ENCODE results near the gene HLX. TPM values are rescaled to one million over a fixed set of nuclear protein-coding genes. Genes with fewer than 3 reads are reported as not detected.

HLX gene, protein sequence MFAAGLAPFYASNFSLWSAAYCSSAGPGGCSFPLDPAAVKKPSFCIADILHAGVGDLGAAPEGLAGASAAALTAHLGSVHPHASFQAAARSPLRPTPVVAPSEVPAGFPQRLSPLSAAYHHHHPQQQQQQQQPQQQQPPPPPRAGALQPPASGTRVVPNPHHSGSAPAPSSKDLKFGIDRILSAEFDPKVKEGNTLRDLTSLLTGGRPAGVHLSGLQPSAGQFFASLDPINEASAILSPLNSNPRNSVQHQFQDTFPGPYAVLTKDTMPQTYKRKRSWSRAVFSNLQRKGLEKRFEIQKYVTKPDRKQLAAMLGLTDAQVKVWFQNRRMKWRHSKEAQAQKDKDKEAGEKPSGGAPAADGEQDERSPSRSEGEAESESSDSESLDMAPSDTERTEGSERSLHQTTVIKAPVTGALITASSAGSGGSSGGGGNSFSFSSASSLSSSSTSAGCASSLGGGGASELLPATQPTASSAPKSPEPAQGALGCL
- polyA plus RNA-seq (2012; rRNA removed) = 8.6 and 21.4 TPM in 2 replicates
- 11.7 TPM in 2 replicates for polyA plus RNA-seq (2012; cell fraction: cytosol; rRNA removed)
- 17.6 and 19.7 TPM in 2 replicates for polyA plus RNA-seq (2012; cell fraction: nucleus; rRNA removed)

DNA sequence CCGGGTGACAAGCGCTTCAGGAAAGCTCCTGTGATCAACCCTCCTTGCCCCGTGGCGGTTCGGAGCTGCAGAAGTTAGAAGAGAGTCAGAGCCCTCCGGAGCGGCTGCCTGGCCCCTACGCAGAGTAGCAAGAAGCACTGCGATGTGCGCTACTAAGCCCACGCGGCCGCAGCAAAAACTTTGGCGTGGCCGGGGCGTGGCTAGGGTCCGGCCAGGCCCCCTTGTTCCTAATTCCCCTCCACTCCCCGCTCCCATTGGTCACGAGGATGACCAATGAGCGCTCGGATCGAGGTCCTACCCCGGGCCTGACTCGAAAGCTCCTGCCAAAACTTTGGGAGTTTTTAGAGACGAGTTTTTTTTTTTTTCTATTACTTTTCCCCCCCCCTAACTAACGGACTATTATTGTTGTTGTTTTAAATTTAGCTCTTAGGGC, at the start of gene HLX:
Gene HLX (plus strand): TSS at position 368 of the 433 bp plus-strand sequence. CDS start 415 bp downstream, outside the sequence.
- Histone ChIP-seq H3K4me1 (ENCODE audit: control insufficient read depth in 1 of 2, insufficient read depth in 2 of 2, low read depth in 1 of 2, low read length in 1 of 2) (peaks cover 0 to 27% of the 10 kb centered on the region in 2 experiments; a peak in 2 of 4 replicates), H3K27me3 (ENCODE audit: insufficient read depth) (no peaks in the 10 kb centered on the region), H3K36me3 (replicated peaks in 1 of 2; ENCODE audit: control insufficient read depth in 1 of 2, insufficient read depth in 2 of 2, low read length in 1 of 2) (peaks cover 7 to 23% of the 10 kb centered on the region in 2 experiments), H3K79me2 (ENCODE audit: insufficient read depth) (peaks cover 21% of the 10 kb centered on the region), H4K20me1 (ENCODE audit: insufficient read depth) (no peaks in the 10 kb centered on the region), H3K9ac (peak within 1 kb of the TSS; percentile 90), H3K4me3 (ENCODE audit: low read depth in 2 of 2, low read length in 1 of 2) (peak within 1 kb of the TSS; percentile 83 to 92), H3K9me3 (no peaks in the 10 kb centered on the region), H3K27ac (ENCODE audit: low read depth in 2 of 2, low read length in 1 of 2) (peak within 1 kb of the TSS; percentile 75 to 81), H3F3A (replicated peaks; ENCODE audit: insufficient read depth) (no peaks in the 10 kb centered on the region), H3K4me2 (peak within 1 kb of the TSS; percentile 97), H3K9me2 (no peaks in the 10 kb centered on the region), H2AFZ (ENCODE audit: low read depth) (peak within 1 kb of the TSS; percentile 95)
- no peak for TF ChIP-seq FOXJ3 (CRISPR knock-in tag; IDR thresholded peaks at IDR 0.05)
- peak; percentile 84 for TF ChIP-seq MXI1 (IDR thresholded peaks at IDR 0.05; ENCODE audit: low read depth, low read length)
- peak; percentile 47; the same call in 1 of the 2 replicates for TF ChIP-seq TAF1 (IDR thresholded peaks at IDR 0.05; ENCODE audit: borderline replicate concordance, low read depth, low read length)
- no peak for TF ChIP-seq EP300 (IDR thresholded peaks at IDR 0.05; ENCODE audit: borderline replicate concordance in 1 of 2, low read depth in 1 of 2, low read length in 1 of 2)
- TF ChIP-seq, protein P1, sequence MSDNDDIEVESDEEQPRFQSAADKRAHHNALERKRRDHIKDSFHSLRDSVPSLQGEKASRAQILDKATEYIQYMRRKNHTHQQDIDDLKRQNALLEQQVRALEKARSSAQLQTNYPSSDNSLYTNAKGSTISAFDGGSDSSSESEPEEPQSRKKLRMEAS (IDR thresholded peaks at IDR 0.05; ENCODE audit: low read depth) = peak; percentile 83
- peak; percentile 35; the same call in 1 of the 2 replicates for TF ChIP-seq POLR2AphosphoS5 (IDR thresholded peaks at IDR 0.05; ENCODE audit: low read depth, low read length)
- TF ChIP-seq TEAD4 (IDR thresholded peaks at IDR 0.05; ENCODE audit: borderline replicate concordance, insufficient read depth) = no peak
- TF ChIP-seq GABPA (IDR thresholded peaks at IDR 0.05; ENCODE audit: low read depth) = no peak
- ChIA-PET CTCF (interaction anchor here (0.9 to 7.0 kb wide), 2 partner anchors 325 to 557 kb away, joined by 3 to 88 read pairs; no protein-coding TSS in a partner anchor), POLR2A (no interaction called here)
- DNase-seq = peak; percentile 97
- 1% methylated on average over 21 of the region's 26 CpGs for WGBS (ENCODE audit: low lambda C conversion rate)

DNA sequence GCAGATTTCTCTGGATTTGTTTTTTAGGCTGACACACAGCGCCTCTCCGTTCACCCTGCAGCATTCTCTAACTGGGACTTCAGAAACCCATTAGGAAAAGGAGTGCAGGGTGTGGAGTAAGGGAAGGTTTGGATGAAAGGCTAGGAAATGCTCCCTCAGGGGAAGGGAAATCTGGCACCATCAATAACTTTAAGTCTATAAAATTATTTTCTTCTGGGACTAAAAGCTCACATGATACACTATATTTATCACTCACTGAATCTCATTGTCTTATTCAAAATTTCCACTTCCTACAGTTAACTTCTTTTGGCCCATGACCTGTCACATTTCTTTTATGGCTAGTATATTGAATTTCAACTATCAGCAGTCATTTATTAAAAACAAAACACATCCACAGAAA, 45.8 kb upstream of the HLX start:
- no peak overlapping the region for H3K4me3 ChIP-seq (ENCODE audit: low read depth in 2 of 2, low read length in 1 of 2)
- H3K9me2 ChIP-seq = no peaks in the 10 kb centered on the region
- no peak for DNase-seq
- no peak overlapping the region for H2AFZ ChIP-seq (ENCODE audit: low read depth)
- no peaks in the 10 kb centered on the region for H3K36me3 ChIP-seq (replicated peaks in 1 of 2; ENCODE audit: control insufficient read depth in 1 of 2, insufficient read depth in 2 of 2, low read length in 1 of 2)
- H3K9ac ChIP-seq = no peak overlapping the region
- ChIA-PET CTCF (interaction anchor here (1.0 to 2.2 kb wide), 4 partner anchors 12 to 42 kb away, joined by 3 to 6 read pairs (median 3); no protein-coding TSS in a partner anchor), POLR2A (interaction anchor here (0.8 kb wide), 1 partner anchor 13 kb away, joined by 3 read pairs; no protein-coding TSS in a partner anchor)
- H3K4me1 ChIP-seq (ENCODE audit: control insufficient read depth in 1 of 2, insufficient read depth in 2 of 2, low read depth in 1 of 2, low read length in 1 of 2) = peaks cover 0 to 8% of the 10 kb centered on the region in 2 experiments; a peak in 2 of 4 replicates
- no peaks in the 10 kb centered on the region for H3K27me3 ChIP-seq (ENCODE audit: insufficient read depth)
- no peaks in the 10 kb centered on the region for H3K79me2 ChIP-seq (ENCODE audit: insufficient read depth)
- no peaks in the 10 kb centered on the region for H3K9me3 ChIP-seq
- peak overlapping the region in 1 of 2 experiments; percentile 41; a peak in 2 of 4 replicates for H3K27ac ChIP-seq (ENCODE audit: low read depth in 2 of 2, low read length in 1 of 2)
- H3F3A ChIP-seq (replicated peaks; ENCODE audit: insufficient read depth) = no peaks in the 10 kb centered on the region
- no peak overlapping the region for H3K4me2 ChIP-seq
- WGBS (ENCODE audit: low lambda C conversion rate) = 65% methylated on average over 2 of the region's 2 CpGs
- no peaks in the 10 kb centered on the region for H4K20me1 ChIP-seq (ENCODE audit: insufficient read depth)
- no peak for TF ChIP-seq NRF1 (IDR thresholded peaks at IDR 0.05; ENCODE audit: low read depth, low read length)
- TF ChIP-seq JUND (IDR thresholded peaks at IDR 0.05) = no peak
- TF ChIP-seq, protein P2, sequence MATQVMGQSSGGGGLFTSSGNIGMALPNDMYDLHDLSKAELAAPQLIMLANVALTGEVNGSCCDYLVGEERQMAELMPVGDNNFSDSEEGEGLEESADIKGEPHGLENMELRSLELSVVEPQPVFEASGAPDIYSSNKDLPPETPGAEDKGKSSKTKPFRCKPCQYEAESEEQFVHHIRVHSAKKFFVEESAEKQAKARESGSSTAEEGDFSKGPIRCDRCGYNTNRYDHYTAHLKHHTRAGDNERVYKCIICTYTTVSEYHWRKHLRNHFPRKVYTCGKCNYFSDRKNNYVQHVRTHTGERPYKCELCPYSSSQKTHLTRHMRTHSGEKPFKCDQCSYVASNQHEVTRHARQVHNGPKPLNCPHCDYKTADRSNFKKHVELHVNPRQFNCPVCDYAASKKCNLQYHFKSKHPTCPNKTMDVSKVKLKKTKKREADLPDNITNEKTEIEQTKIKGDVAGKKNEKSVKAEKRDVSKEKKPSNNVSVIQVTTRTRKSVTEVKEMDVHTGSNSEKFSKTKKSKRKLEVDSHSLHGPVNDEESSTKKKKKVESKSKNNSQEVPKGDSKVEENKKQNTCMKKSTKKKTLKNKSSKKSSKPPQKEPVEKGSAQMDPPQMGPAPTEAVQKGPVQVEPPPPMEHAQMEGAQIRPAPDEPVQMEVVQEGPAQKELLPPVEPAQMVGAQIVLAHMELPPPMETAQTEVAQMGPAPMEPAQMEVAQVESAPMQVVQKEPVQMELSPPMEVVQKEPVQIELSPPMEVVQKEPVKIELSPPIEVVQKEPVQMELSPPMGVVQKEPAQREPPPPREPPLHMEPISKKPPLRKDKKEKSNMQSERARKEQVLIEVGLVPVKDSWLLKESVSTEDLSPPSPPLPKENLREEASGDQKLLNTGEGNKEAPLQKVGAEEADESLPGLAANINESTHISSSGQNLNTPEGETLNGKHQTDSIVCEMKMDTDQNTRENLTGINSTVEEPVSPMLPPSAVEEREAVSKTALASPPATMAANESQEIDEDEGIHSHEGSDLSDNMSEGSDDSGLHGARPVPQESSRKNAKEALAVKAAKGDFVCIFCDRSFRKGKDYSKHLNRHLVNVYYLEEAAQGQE (IDR thresholded peaks at IDR 0.05; ENCODE audit: low read depth, low read length) = no peak
- no peak for TF ChIP-seq FOXJ3 (CRISPR knock-in tag; IDR thresholded peaks at IDR 0.05)
- no peak for TF ChIP-seq SIN3A (IDR thresholded peaks at IDR 0.05; ENCODE audit: borderline replicate concordance, low read depth, low read length)
- TF ChIP-seq, protein P3, sequence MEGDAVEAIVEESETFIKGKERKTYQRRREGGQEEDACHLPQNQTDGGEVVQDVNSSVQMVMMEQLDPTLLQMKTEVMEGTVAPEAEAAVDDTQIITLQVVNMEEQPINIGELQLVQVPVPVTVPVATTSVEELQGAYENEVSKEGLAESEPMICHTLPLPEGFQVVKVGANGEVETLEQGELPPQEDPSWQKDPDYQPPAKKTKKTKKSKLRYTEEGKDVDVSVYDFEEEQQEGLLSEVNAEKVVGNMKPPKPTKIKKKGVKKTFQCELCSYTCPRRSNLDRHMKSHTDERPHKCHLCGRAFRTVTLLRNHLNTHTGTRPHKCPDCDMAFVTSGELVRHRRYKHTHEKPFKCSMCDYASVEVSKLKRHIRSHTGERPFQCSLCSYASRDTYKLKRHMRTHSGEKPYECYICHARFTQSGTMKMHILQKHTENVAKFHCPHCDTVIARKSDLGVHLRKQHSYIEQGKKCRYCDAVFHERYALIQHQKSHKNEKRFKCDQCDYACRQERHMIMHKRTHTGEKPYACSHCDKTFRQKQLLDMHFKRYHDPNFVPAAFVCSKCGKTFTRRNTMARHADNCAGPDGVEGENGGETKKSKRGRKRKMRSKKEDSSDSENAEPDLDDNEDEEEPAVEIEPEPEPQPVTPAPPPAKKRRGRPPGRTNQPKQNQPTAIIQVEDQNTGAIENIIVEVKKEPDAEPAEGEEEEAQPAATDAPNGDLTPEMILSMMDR (IDR thresholded peaks at IDR 0.05) = no peak
- no peak for TF ChIP-seq CHD2 (IDR thresholded peaks at IDR 0.05; ENCODE audit: low read length, partially characterized antibody)
- TF ChIP-seq, protein P4, sequence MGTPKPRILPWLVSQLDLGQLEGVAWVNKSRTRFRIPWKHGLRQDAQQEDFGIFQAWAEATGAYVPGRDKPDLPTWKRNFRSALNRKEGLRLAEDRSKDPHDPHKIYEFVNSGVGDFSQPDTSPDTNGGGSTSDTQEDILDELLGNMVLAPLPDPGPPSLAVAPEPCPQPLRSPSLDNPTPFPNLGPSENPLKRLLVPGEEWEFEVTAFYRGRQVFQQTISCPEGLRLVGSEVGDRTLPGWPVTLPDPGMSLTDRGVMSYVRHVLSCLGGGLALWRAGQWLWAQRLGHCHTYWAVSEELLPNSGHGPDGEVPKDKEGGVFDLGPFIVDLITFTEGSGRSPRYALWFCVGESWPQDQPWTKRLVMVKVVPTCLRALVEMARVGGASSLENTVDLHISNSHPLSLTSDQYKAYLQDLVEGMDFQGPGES (IDR thresholded peaks at IDR 0.05; ENCODE audit: low read depth, low read length) = no peak
- no peak for TF ChIP-seq NFIC (IDR thresholded peaks at IDR 0.05; ENCODE audit: borderline replicate concordance)
- no peak for TF ChIP-seq TCF12 (IDR thresholded peaks at IDR 0.05)
- no peak for TF ChIP-seq MXI1 (IDR thresholded peaks at IDR 0.05; ENCODE audit: low read depth, low read length)
- no peak for TF ChIP-seq RAD21 (IDR thresholded peaks at IDR 0.05; ENCODE audit: low read length)
- no peak for TF ChIP-seq YY1 (IDR thresholded peaks at IDR 0.05; ENCODE audit: low read depth)

Data from SK-N-SH (cell line).